ENCODE data around the gene CALML3. TPM values are rescaled to one million over a fixed set of nuclear protein-coding genes. Genes with fewer than 3 reads are reported as not detected.

Gene CALML3
- polyA plus RNA-seq, 6 donors from 2014 or later: not detected

GRCh38 chr10:5575482-5576153 lies 50.9 kb downstream of the CALML3 start:
- H3K27ac Mint-ChIP-seq: no peak overlapping the region

GRCh38 chr10:5576154-5576748 lies 51.5 kb downstream of the CALML3 start:
- no peak for DNase-seq
- Mint-ChIP-seq H3K9me3 (peaks cover 0 to 2% (median 0%) of the 10 kb centered on the region in 7 donors), H3K27ac (no peak overlapping the region), H3K36me3 (no peaks in the 10 kb centered on the region), H3K4me3 (peak overlapping the region in 1 of 8 donors; percentile 35), H3K27me3 (peaks cover 0 to 17% (median 9%) of the 10 kb centered on the region in 3 donors), H3K4me1 (peaks cover 10 to 16% (median 14%) of the 10 kb centered on the region in 3 donors)
- no peak for ATAC-seq (ENCODE audit: low read depth in 2 of 2)

More at GRCh38 chr10:5575482-5576153, 50.9 kb downstream of the CALML3 start:
- no peak overlapping the region for H3K4me3 Mint-ChIP-seq
- H3K36me3 Mint-ChIP-seq: no peaks in the 10 kb centered on the region
- H3K9me3 Mint-ChIP-seq: peaks cover 0 to 2% (median 0%) of the 10 kb centered on the region in 7 donors
- DNase-seq (no peak), ATAC-seq (ENCODE audit: low read depth in 2 of 2) (no peak)
- H3K4me1 Mint-ChIP-seq: peaks cover 4 to 12% (median 7%) of the 10 kb centered on the region in 3 donors
- H3K27me3 Mint-ChIP-seq: peaks cover 0 to 17% (median 9%) of the 10 kb centered on the region in 3 donors

Other genes with a start within 250 kb of the CALML3 start
- not detected for gene UCN3, start 160.0 kb upstream of the CALML3 start, polyA plus RNA-seq (ENCODE audit: low read depth in 6 of 6)
- gene TUBAL3, start 120.1 kb upstream of the CALML3 start, polyA plus RNA-seq (ENCODE audit: low read depth in 6 of 6): not detected
- gene NET1, start 112.4 kb upstream of the CALML3 start, polyA plus RNA-seq (ENCODE audit: low read depth in 6 of 6): 1 to 10 TPM in 5 of 6 donors, not detected in 1; 3.7 to 6.0 (median 4.2) TPM
- not detected for gene CALML5, start 25.4 kb upstream of the CALML3 start, polyA plus RNA-seq (ENCODE audit: low read depth in 6 of 6)
- gene ASB13, start 141.6 kb downstream of the CALML3 start, polyA plus RNA-seq (ENCODE audit: low read depth in 6 of 6): 10 to 100 TPM in 2 of 6 donors, 1 to 10 TPM in 4; 5.4 to 15.0 (median 7.7) TPM
- gene TASOR2, start 159.9 kb downstream of the CALML3 start, polyA plus RNA-seq (ENCODE audit: low read depth in 6 of 6): 10 to 100 TPM in 5 of 6 donors, 1 to 10 TPM in 1; 3.8 to 24.5 (median 16.9) TPM